AG08395 (cell line): Measurements from ENCODE around the gene COTL1.

Experiments
- DNase-seq: peaks from one replicate; pipeline ENCODE4 v3.0.0; 2012; ENCODE audit warnings: mixed read lengths, low spot score

The COTL1 gene

GRCh38 chr16:84617791-84618580 lies at the start of gene COTL1:
Gene COTL1 (minus strand): TSS chr16:84618078. CDS start chr16:84617914, 164 bp downstream.
- peak; percentile 97 for DNase-seq

- DNase-seq, result no peak
Measured at GRCh38 chr16:84665843-84666242, 48.0 kb upstream of the COTL1 start.

GRCh38 chr16:84665359-84665758 lies 47.5 kb upstream of the COTL1 start:
- DNase-seq, result no peak

GRCh38 chr16:84663433-84664101 lies 45.7 kb upstream of the COTL1 start:
- DNase-seq, result no peak

- DNase-seq, result no peak
Measured at GRCh38 chr16:84662471-84662870, 44.6 kb upstream of the COTL1 start.

GRCh38 chr16:84661418-84662060 lies 43.7 kb upstream of the COTL1 start:
- DNase-seq, result no peak

- DNase-seq, result peak; percentile 10
Measured at GRCh38 chr16:84660973-84661372, 43.1 kb upstream of the COTL1 start.

- DNase-seq, result no peak
Measured at GRCh38 chr16:84659656-84660300, 41.9 kb upstream of the COTL1 start.

- no peak for DNase-seq
Measured at GRCh38 chr16:84658690-84659089, 40.8 kb upstream of the COTL1 start.

GRCh38 chr16:84657229-84657837 lies 39.5 kb upstream of the COTL1 start:
- no peak for DNase-seq

GRCh38 chr16:84656649-84657048 lies 38.8 kb upstream of the COTL1 start:
- no peak for DNase-seq

- DNase-seq, result peak; percentile 40
Measured at GRCh38 chr16:84654998-84655397, 37.1 kb upstream of the COTL1 start.

GRCh38 chr16:84654238-84654637 lies 36.4 kb upstream of the COTL1 start:
- no peak for DNase-seq

GRCh38 chr16:84652566-84652965 lies 34.7 kb upstream of the COTL1 start:
- no peak for DNase-seq

GRCh38 chr16:84650062-84650991 lies 32.4 kb upstream of the COTL1 start:
- DNase-seq, result peak; percentile 89

- no peak for DNase-seq
Measured at GRCh38 chr16:84649511-84649861, 31.6 kb upstream of the COTL1 start.

- peak; percentile 12 for DNase-seq
Measured at GRCh38 chr16:84648595-84649510, 31.0 kb upstream of the COTL1 start.

- peak; percentile 88 for DNase-seq
Measured at GRCh38 chr16:84647828-84648594, 30.1 kb upstream of the COTL1 start, which contains the start of gene KLHL36. Gene KLHL36 (plus strand): TSS chr16:84648511. CDS start chr16:84650868, 2,357 bp downstream.

GRCh38 chr16:84643674-84644073 lies 25.8 kb upstream of the COTL1 start:
- peak; percentile 31 for DNase-seq
